A549 (cell line): ENCODE measurements around the gene ODC1.

Source experiments
- BCL3 ChIP-seq: fragments of >200 bp; sonication (Bioruptor Twin); formaldehyde crosslinking; IDR thresholded peaks from 3 replicates; pipeline ENCODE4 v1.6.1; 2016
- CTCF ChIP-seq: fragments of >200 bp; sonication (Bioruptor Twin); formaldehyde crosslinking; IDR thresholded peaks from 3 replicates; pipeline ENCODE4 v1.5.1; 2016
- GATA3 ChIP-seq: IDR thresholded peaks from 2 replicates; pipeline ENCODE4 v1.6.1; 2012; ENCODE audit warnings: borderline replicate concordance
- MAX ChIP-seq: IDR thresholded peaks from 2 replicates; pipeline ENCODE4 v1.6.1; 2012
- MYC ChIP-seq: IDR thresholded peaks from 2 replicates; pipeline ENCODE4 v1.6.1; 2012; ENCODE audit warnings: mild to moderate bottlenecking, inconsistent platforms, low read length, improper control_type of control experiment, borderline replicate concordance
- RNF2 ChIP-seq: fragments of 200-600 bp; sonication (generic); IDR thresholded peaks from 2 replicates; pipeline ENCODE4 v1.6.1; 2016; ENCODE audit warnings: low read depth, mild to moderate bottlenecking, antibody characterized with exemption, moderate library complexity, borderline replicate concordance

- TF ChIP-seq CTCF, result no peak
- TF ChIP-seq MYC, result no peak
- no peak for TF ChIP-seq MAX
- TF ChIP-seq BCL3, result no peak
- TF ChIP-seq GATA3, result no peak
- TF ChIP-seq RNF2, result no peak
Observed at GRCh38 chr2:10451819-10452218, 3.7 kb upstream of the ODC1 start.
